HepG2 (cell line): ENCODE measurements around the gene PRELID2. TPM values are rescaled to one million over a fixed set of nuclear protein-coding genes. Genes with fewer than 3 reads are reported as not detected.

Experiments used
- FOXK1 ChIP-seq: sonication (generic); formaldehyde crosslinking; IDR thresholded peaks from 2 replicates; pipeline ENCODE4 v1.4.0; 2020; ENCODE audit warnings: low read depth, missing genetic modification reagents, borderline replicate concordance
- HCFC1 ChIP-seq: fragments of 150-350 bp; IDR thresholded peaks from 2 replicates; pipeline ENCODE4 v1.6.1; 2014; ENCODE audit warnings: low read depth, low read length
- HNRNPLL ChIP-seq: fragments of 200-400 bp; formaldehyde crosslinking; IDR thresholded peaks from 2 replicates; pipeline ENCODE4 v1.6.1; 2017; ENCODE audit warnings: mild to moderate bottlenecking, low read depth, low read length; ENCODE audit not compliant: poor library complexity, severe bottlenecking
- POLR2AphosphoS5 ChIP-seq: IDR thresholded peaks from 2 replicates; pipeline ENCODE4 v1.6.1; 2012; ENCODE audit warnings: low read depth, low read length
- RORA ChIP-seq: sonication (generic); formaldehyde crosslinking; IDR thresholded peaks from 2 replicates; pipeline ENCODE4 v1.5.0; 2020; ENCODE audit warnings: mild to moderate bottlenecking, missing genetic modification reagents, moderate library complexity
- TAF15 ChIP-seq: fragments of 200-400 bp; formaldehyde crosslinking; IDR thresholded peaks from one replicate; pipeline ENCODE4 v1.6.1; 2018; ENCODE audit warnings: mild to moderate bottlenecking, low read depth, low read length; ENCODE audit not compliant: poor library complexity, severe bottlenecking
- ZFY ChIP-seq: sonication (generic); formaldehyde crosslinking; IDR thresholded peaks from 2 replicates; pipeline ENCODE4 v1.4.0; 2020; ENCODE audit warnings: missing genetic modification reagents
- polyA plus RNA-seq, 8 experiments: library from polyadenylated mRNA; depleted of rRNA in 3 of 8; stranded (reverse) in 7 of 8; unstranded in 1 of 8; fragments of >200 nt; fragmentation: Illumina TruSeq in 4 of 8; extraction: Trizol in 4 of 8; gene quantifications; 2 replicates each; pipeline versions ENCODE4 v1.2.1 to v1.2.3, GENCODE V29; 2011 to 2016; ENCODE audit warnings: low read depth in 4 of 8, missing spikeins in 1 of 8, mixed read lengths in 1 of 8; ENCODE audit not compliant: insufficient read depth in 1 of 8
- total RNA-seq, 5 experiments: library from RNA; depleted of rRNA; stranded (reverse); fragments of >200 nt; fragmentation: Illumina TruSeq; extraction: Trizol; gene quantifications; 2 replicates each; pipeline ENCODE4 v1.2.3, GENCODE V29; 2016; ENCODE audit warnings: low read depth in 1 of 5
- TF ChIP-seq, protein P1 (sequence below): sonication (generic); formaldehyde crosslinking; IDR thresholded peaks from 2 replicates; pipeline ENCODE4 v1.5.0; 2020; ENCODE audit warnings: missing genetic modification reagents, mild to moderate bottlenecking, borderline replicate concordance
- TF ChIP-seq, protein P2 (sequence below): sonication (generic); formaldehyde crosslinking; IDR thresholded peaks from 2 replicates; pipeline ENCODE4 v1.5.0; 2020; ENCODE audit warnings: missing genetic modification reagents, mild to moderate bottlenecking, borderline replicate concordance
- TF ChIP-seq, protein P3 (sequence below): sonication (generic); formaldehyde crosslinking; IDR thresholded peaks from 2 replicates; pipeline ENCODE4 v1.4.0; 2020; ENCODE audit warnings: mild to moderate bottlenecking, missing genetic modification reagents

PRELID2 gene
- total and polyA plus RNA-seq, 2 of the 13 experiments (the other 11 are each of a cell fraction or from before 2014, with no cell fraction given) = 10.0 to 22.9 TPM

DNA sequence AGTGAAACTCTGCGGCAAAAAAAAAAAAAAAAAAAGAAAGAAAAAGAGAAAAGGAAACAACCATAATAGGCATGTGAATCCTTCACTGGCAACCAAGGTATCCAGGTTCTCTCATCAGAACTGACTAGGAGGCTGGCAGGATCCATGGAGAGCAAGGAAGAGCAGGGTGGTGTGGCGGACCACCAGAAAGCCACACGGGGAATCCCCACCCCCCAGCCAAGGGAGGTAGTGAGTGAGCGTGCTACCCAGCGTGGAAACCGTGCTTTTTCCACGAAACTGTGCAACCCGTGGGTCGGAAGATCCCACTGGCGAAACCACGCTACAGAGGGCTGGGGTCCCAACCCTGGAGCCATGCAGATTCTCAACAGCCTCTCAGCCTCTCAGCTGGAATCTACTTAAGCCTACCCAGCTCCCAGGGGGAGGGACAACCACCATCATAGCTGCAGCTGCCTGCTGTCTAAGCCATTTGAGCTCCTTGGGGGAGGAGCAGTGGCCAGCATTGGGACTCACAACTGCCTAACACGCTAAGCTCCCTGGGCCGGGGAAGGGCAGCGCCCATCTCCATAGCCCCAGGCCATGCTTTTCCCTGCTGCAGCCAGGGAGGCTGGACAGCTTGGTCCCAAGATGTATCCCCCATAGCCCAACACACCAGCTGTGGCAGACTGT lies 91.6 kb downstream of the PRELID2 start (continued):
- TF ChIP-seq, protein P1, sequence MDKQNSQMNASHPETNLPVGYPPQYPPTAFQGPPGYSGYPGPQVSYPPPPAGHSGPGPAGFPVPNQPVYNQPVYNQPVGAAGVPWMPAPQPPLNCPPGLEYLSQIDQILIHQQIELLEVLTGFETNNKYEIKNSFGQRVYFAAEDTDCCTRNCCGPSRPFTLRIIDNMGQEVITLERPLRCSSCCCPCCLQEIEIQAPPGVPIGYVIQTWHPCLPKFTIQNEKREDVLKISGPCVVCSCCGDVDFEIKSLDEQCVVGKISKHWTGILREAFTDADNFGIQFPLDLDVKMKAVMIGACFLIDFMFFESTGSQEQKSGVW (CRISPR knock-in tag) = no peak
- TF ChIP-seq FOXK1 (CRISPR knock-in tag) (no peak), RORA (CRISPR knock-in tag) (no peak), TAF15 (no peak), HCFC1 (no peak), ZFY (CRISPR knock-in tag) (no peak), HNRNPLL (no peak), POLR2AphosphoS5 (no peak)
- TF ChIP-seq, protein P2, sequence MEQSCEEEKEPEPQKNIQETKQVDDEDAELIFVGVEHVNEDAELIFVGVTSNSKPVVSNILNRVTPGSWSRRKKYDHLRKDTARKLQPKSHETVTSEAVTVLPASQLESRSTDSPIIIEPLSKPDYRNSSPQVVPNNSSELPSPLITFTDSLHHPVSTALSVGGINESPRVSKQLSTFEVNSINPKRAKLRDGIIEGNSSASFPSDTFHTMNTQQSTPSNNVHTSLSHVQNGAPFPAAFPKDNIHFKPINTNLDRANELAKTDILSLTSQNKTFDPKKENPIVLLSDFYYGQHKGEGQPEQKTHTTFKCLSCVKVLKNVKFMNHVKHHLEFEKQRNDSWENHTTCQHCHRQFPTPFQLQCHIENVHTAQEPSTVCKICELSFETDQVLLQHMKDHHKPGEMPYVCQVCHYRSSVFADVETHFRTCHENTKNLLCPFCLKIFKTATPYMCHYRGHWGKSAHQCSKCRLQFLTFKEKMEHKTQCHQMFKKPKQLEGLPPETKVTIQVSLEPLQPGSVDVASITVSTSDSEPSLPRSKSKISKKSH (CRISPR knock-in tag) = no peak
- TF ChIP-seq, protein P3, sequence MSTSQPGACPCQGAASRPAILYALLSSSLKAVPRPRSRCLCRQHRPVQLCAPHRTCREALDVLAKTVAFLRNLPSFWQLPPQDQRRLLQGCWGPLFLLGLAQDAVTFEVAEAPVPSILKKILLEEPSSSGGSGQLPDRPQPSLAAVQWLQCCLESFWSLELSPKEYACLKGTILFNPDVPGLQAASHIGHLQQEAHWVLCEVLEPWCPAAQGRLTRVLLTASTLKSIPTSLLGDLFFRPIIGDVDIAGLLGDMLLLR (CRISPR knock-in tag) = no peak
